ENCODE data around the gene GRIK2. TPM values are rescaled to one million over a fixed set of nuclear protein-coding genes. Genes with fewer than 3 reads are reported as not detected.

The GRIK2 gene
- total RNA-seq, 4 donors from 2014 or later = 2.0 to 4.0 (median 2.0) TPM; not detected in 1

GRCh38 chr6:101845172-101845571 lies 451.7 kb downstream of the GRIK2 start:
- H3K36me3 ChIP-seq = no peaks in the 10 kb centered on the region
- 40% methylated on average over 2 of the region's 2 CpGs; no CpG with 5 or more reads in 1 of the 2 donors for WGBS, 2 donors (ENCODE audit: low coverage in 1 of 2)
- H3K4me1 ChIP-seq = no peaks in the 10 kb centered on the region
- no peak for DNase-seq
- no peak overlapping the region for H3K4me3 ChIP-seq
- TF ChIP-seq CTCF (IDR thresholded peaks at IDR 0.05) (no peak), POLR2A (IDR thresholded peaks at IDR 0.05) (no peak), EP300 (IDR thresholded peaks at IDR 0.05; ENCODE audit: low read depth) (no peak), POLR2AphosphoS5 (IDR thresholded peaks at IDR 0.05) (no peak)
- H3K9me3 ChIP-seq = no peaks in the 10 kb centered on the region
- H3K27me3 ChIP-seq = no peaks in the 10 kb centered on the region
- intact Hi-C loops (cut with DNase I; ENCODE audit: low total_unique reads) = no loop called here
- in situ Hi-C loops (cut with MboI; ENCODE audit: low pct_ligation_motif_present in 1 of 4, low pct_unique_long_range_greater_than_20kb in 1 of 4, low sequenced_read_pairs in 3 of 4) = no loop called here
- H3K27ac ChIP-seq = no peak overlapping the region

DNA sequence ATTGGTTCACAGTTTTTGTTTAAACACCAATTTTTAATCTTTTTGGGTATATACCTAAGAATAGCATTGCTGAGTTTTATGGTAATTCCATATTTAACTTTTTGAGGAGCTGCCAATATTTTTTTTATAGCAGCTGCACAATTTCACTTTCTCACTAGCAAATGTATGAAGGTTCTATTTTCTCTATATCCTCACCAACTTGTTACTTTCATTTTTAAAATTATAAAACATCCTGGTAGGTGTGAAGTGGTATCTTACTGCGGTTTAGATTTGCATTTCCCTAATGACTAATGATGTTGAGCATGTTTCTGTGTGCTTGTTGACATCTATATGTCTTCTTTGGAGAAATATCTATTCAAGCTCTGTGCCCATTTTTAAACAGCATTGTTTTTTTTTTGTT lies 452.1 kb downstream of the GRIK2 start:
- TF ChIP-seq EP300 (IDR thresholded peaks at IDR 0.05; ENCODE audit: low read depth) (no peak), POLR2AphosphoS5 (IDR thresholded peaks at IDR 0.05) (no peak), POLR2A (IDR thresholded peaks at IDR 0.05) (no peak)
- H3K9me3 ChIP-seq = no peaks in the 10 kb centered on the region
- no peak for DNase-seq
- WGBS, 2 donors (ENCODE audit: low coverage in 1 of 2) = 41 to 83% methylated on average over 1 of the region's 1 CpG
- no peaks in the 10 kb centered on the region for H3K4me1 ChIP-seq
- intact Hi-C loops (cut with DNase I; ENCODE audit: low total_unique reads) = no loop called here
- in situ Hi-C loops (cut with MboI; ENCODE audit: low pct_ligation_motif_present in 1 of 4, low pct_unique_long_range_greater_than_20kb in 1 of 4, low sequenced_read_pairs in 3 of 4) = no loop called here
- no peak overlapping the region for H3K27ac ChIP-seq
- no peaks in the 10 kb centered on the region for H3K27me3 ChIP-seq
- H3K36me3 ChIP-seq = no peaks in the 10 kb centered on the region
- H3K4me3 ChIP-seq = no peak overlapping the region

GRCh38 chr6:101847690-101848089 lies 454.2 kb downstream of the GRIK2 start:
- Histone ChIP-seq H3K27me3 (no peaks in the 10 kb centered on the region), H3K4me3 (no peak overlapping the region), H3K36me3 (no peaks in the 10 kb centered on the region), H3K9me3 (no peaks in the 10 kb centered on the region), H3K4me1 (no peaks in the 10 kb centered on the region), H3K27ac (no peak overlapping the region)
- intact Hi-C loops (cut with DNase I; ENCODE audit: low total_unique reads) = no loop called here
- 20 to 54% methylated on average over 1 to 3 of the region's 3 CpGs for WGBS, 2 donors (ENCODE audit: low coverage in 1 of 2)
- no peak for TF ChIP-seq EP300 (IDR thresholded peaks at IDR 0.05; ENCODE audit: low read depth)
- no peak for TF ChIP-seq POLR2A (IDR thresholded peaks at IDR 0.05)
- TF ChIP-seq POLR2AphosphoS5 (IDR thresholded peaks at IDR 0.05) = no peak
- TF ChIP-seq CTCF (IDR thresholded peaks at IDR 0.05) = no peak
- in situ Hi-C loops (cut with MboI; ENCODE audit: low pct_ligation_motif_present in 1 of 4, low pct_unique_long_range_greater_than_20kb in 1 of 4, low sequenced_read_pairs in 3 of 4) = no loop called here
- no peak for DNase-seq

GRCh38 chr6:101851911-101852310 lies 458.4 kb downstream of the GRIK2 start:
- TF ChIP-seq CTCF (IDR thresholded peaks at IDR 0.05) (no peak), POLR2AphosphoS5 (IDR thresholded peaks at IDR 0.05) (no peak), EP300 (IDR thresholded peaks at IDR 0.05; ENCODE audit: low read depth) (no peak), POLR2A (IDR thresholded peaks at IDR 0.05) (no peak)
- in situ Hi-C loops (cut with MboI; ENCODE audit: low pct_ligation_motif_present in 1 of 4, low pct_unique_long_range_greater_than_20kb in 1 of 4, low sequenced_read_pairs in 3 of 4) = no loop called here
- Histone ChIP-seq H3K9me3 (no peaks in the 10 kb centered on the region), H3K4me1 (no peaks in the 10 kb centered on the region), H3K27me3 (no peaks in the 10 kb centered on the region), H3K4me3 (no peak overlapping the region), H3K36me3 (no peaks in the 10 kb centered on the region), H3K27ac (no peak overlapping the region)
- intact Hi-C loops (cut with DNase I; ENCODE audit: low total_unique reads) = no loop called here
- no peak for DNase-seq
- WGBS, 2 donors (ENCODE audit: low coverage in 1 of 2) = 56 to 64% methylated on average over 1 of the region's 1 CpG
